HEK293T (cell line): ENCODE measurements around the gene JCHAIN.
"Not testable (repeated sequence)": the region's sequence is repeated elsewhere in the genome, so short reads cannot be mapped to it uniquely, and the experiment has no call there.

Experiments used
- ARNT ChIP-seq: fragments of 450-650 bp; IDR thresholded peaks from 2 replicates; pipeline ENCODE4 v1.6.1; 2017; ENCODE audit warnings: mild to moderate bottlenecking
- BHLHE40 ChIP-seq: fragments of 450-650 bp; IDR thresholded peaks from 2 replicates; pipeline ENCODE4 v1.6.1; 2016; ENCODE audit warnings: mild to moderate bottlenecking, moderate library complexity, borderline replicate concordance
- CTBP1 ChIP-seq: fragments of 450-650 bp; IDR thresholded peaks from 2 replicates; pipeline ENCODE4 v1.6.1; 2016; ENCODE audit warnings: borderline replicate concordance
- ELF4 ChIP-seq: fragments of 450-650 bp; IDR thresholded peaks from 2 replicates; pipeline ENCODE4 v1.6.1; 2017; ENCODE audit warnings: antibody characterized with exemption
- FOXA1 ChIP-seq: fragments of 450-650 bp; IDR thresholded peaks from 2 replicates; pipeline ENCODE4 v1.6.1; 2016; ENCODE audit warnings: mild to moderate bottlenecking
- FOXK2 ChIP-seq: fragments of 450-650 bp; IDR thresholded peaks from 2 replicates; pipeline ENCODE4 v1.6.1; 2016; ENCODE audit warnings: mild to moderate bottlenecking
- FOXM1 ChIP-seq: fragments of 450-650 bp; IDR thresholded peaks from 2 replicates; pipeline ENCODE4 v1.6.1; 2017; ENCODE audit warnings: mild to moderate bottlenecking, borderline replicate concordance
- L3MBTL2 ChIP-seq: fragments of 450-650 bp; conservative IDR thresholded peaks from 2 replicates; pipeline ENCODE4 v1.6.1; 2016; ENCODE audit warnings: mild to moderate bottlenecking
- LEF1 ChIP-seq: fragments of 450-650 bp; IDR thresholded peaks from 2 replicates; pipeline ENCODE4 v1.6.1; 2017; ENCODE audit warnings: mild to moderate bottlenecking, borderline replicate concordance
- NFRKB ChIP-seq: fragments of 450-650 bp; IDR thresholded peaks from 2 replicates; pipeline ENCODE4 v1.6.1; 2016; ENCODE audit warnings: mild to moderate bottlenecking, moderate library complexity
- SP1 ChIP-seq: fragments of 450-650 bp; IDR thresholded peaks from 2 replicates; pipeline ENCODE4 v1.6.1; 2017
- SUZ12 ChIP-seq: fragments of 450-650 bp; IDR thresholded peaks from 2 replicates; pipeline ENCODE4 v1.6.1; 2016; ENCODE audit warnings: mild to moderate bottlenecking
- TARDBP ChIP-seq: fragments of 450-650 bp; IDR thresholded peaks from 2 replicates; pipeline ENCODE4 v1.6.1; 2016
- TF ChIP-seq, protein P1 (sequence below): fragments of 450-650 bp; IDR thresholded peaks from 2 replicates; pipeline ENCODE4 v1.6.1; 2016

DNA sequence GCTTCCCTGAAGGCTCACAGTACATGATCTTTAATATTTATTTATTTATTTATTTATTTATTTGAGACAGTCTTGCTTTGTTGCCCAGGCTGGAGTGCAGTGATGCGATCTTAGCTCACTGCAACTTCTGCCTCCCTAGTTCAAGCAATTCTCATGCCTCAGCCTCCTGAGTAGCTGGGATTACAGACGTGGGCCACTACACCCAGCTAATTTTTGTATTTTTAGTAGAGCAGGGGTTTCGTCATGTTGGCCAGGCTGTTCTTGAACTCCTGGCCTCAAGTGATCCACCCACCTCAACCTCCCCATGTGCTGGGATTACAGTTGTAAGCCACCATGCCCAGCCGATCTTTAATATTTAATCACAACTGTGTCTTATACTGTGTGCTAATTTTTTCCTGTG lies 15.6 kb downstream of the JCHAIN start:
- not testable (repeated sequence) for TF ChIP-seq SP1, TARDBP, FOXA1, BHLHE40, CTBP1, L3MBTL2, SUZ12, FOXK2, LEF1, FOXM1, ARNT, ELF4, NFRKB
- TF ChIP-seq, protein P1, sequence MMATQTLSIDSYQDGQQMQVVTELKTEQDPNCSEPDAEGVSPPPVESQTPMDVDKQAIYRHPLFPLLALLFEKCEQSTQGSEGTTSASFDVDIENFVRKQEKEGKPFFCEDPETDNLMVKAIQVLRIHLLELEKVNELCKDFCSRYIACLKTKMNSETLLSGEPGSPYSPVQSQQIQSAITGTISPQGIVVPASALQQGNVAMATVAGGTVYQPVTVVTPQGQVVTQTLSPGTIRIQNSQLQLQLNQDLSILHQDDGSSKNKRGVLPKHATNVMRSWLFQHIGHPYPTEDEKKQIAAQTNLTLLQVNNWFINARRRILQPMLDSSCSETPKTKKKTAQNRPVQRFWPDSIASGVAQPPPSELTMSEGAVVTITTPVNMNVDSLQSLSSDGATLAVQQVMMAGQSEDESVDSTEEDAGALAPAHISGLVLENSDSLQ: not testable (repeated sequence)
